HepG2 (cell line): ENCODE results near the gene DYNC1LI2. TPM values are rescaled to one million over a fixed set of nuclear protein-coding genes. Genes with fewer than 3 reads are reported as not detected.

Source experiments
- ATAC-seq: fragments of 200-7000 bp; cut with Tn5 transposase; 3 replicates; pipeline ENCODE4 v1.9.1; 2020; ENCODE audit warnings: mild to moderate bottlenecking, moderate library complexity
- BruUV-seq: library from RNA; stranded (reverse); fragments of 400-500 nt; replicated peaks from 2 replicates; lab custom pipeline; 2021; lab: Mats Ljungman, UMichigan
- CTCF ChIA-PET: fragments of 300-600 bp; formaldehyde crosslinking; extraction: SDS; loops from one replicate; lab custom pipeline; 2021; ENCODE audit warnings: low total read pairs, inconsistent platforms, low intra/inter-chr PET ratio; lab: Yijun Ruan, JAX
- POLR2A ChIA-PET: fragments of 350-600 bp; sonication (Branson Sonifier 250); formaldehyde crosslinking; loops from one replicate; lab custom pipeline; 2020; ENCODE audit warnings: antibody characterized with exemption, inconsistent platforms; lab: Yijun Ruan, JAX
- DNase-seq: peaks from one replicate; pipeline ENCODE4 v3.0.0-alpha.2; 2015; ENCODE audit warnings: low spot score
- FAIRE-seq: peaks from 3 replicates; lab custom pipeline; 2011; peaks lifted over from hg19 to GRCh38; lab: Jason Lieb, UNC
- H2AFZ ChIP-seq: one replicate; pipeline ENCODE4 v1.6.1; 2011; ENCODE audit warnings: low read length, inconsistent platforms
- H3K27ac ChIP-seq: fragments of 300-600 bp; 3 replicates; pipeline ENCODE4 v1.8.0; 2011; ENCODE audit warnings: mixed run types, mild to moderate bottlenecking, mixed read lengths, low read length, inconsistent platforms; ENCODE audit not compliant: insufficient read depth; ENCODE audit errors: extremely low read length
- H3K27me3 ChIP-seq, 2 experiments: fragments of 200-600 bp in 1 of 2; 2 replicates in 1 of 2; 3 replicates in 1 of 2; pipeline versions ENCODE4 v1.6.0 to v1.8.0; 2011; ENCODE audit warnings: low read length in 2 of 2, mild to moderate bottlenecking in 2 of 2, moderate library complexity in 2 of 2, inconsistent platforms in 1 of 2; ENCODE audit not compliant: insufficient read depth in 2 of 2, control insufficient read depth in 1 of 2
- H3K36me3 ChIP-seq, 2 experiments: fragments of 200-600 bp in 1 of 2; replicated peaks in 1 of 2; 2 replicates in 1 of 2; 3 replicates in 1 of 2; pipeline versions ENCODE4 v1.5.1 to v1.8.0; 2011; ENCODE audit warnings: low read length in 2 of 2, inconsistent platforms in 1 of 2; ENCODE audit not compliant: insufficient read depth in 2 of 2, control insufficient read depth in 1 of 2
- H3K4me1 ChIP-seq: 2 replicates; pipeline ENCODE4 v1.5.1; 2012; ENCODE audit warnings: low read length, inconsistent platforms; ENCODE audit not compliant: insufficient read depth
- H3K4me2 ChIP-seq: 2 replicates; pipeline ENCODE4 v1.6.0; 2011; ENCODE audit warnings: low read depth, low read length, inconsistent platforms
- H3K4me3 ChIP-seq, 3 experiments: fragments of 200-600 bp in 1 of 3; sonication (generic), shearing (Covaris generic) in 1 of 3; replicated peaks in 1 of 3; 2 replicates each; pipeline ENCODE4 v1.5.1; 2011 to 2016; ENCODE audit warnings: low read length in 3 of 3, inconsistent platforms in 2 of 3, low read depth in 2 of 3, mild to moderate bottlenecking in 2 of 3, control low read depth in 1 of 3, mixed read lengths in 1 of 3; ENCODE audit not compliant: insufficient read depth in 1 of 3
- H3K79me2 ChIP-seq: one replicate; pipeline ENCODE4 v1.6.1; 2011; ENCODE audit warnings: low read length, inconsistent platforms; ENCODE audit not compliant: insufficient read depth
- H3K9ac ChIP-seq: 2 replicates; pipeline ENCODE4 v1.6.0; 2011; ENCODE audit warnings: mild to moderate bottlenecking, low read depth, low read length, inconsistent platforms; ENCODE audit not compliant: insufficient read depth
- H3K9me3 ChIP-seq: 2 replicates; pipeline ENCODE4 v1.5.1; 2012; ENCODE audit warnings: mild to moderate bottlenecking, low read length
- H4K20me1 ChIP-seq: 2 replicates; pipeline ENCODE4 v1.6.0; 2011; ENCODE audit warnings: inconsistent platforms, mild to moderate bottlenecking, low read length, moderate library complexity; ENCODE audit not compliant: insufficient read depth
- ATF4 ChIP-seq, 2 experiments: fragments of 450-650 bp in 1 of 2; sonication (generic) in 1 of 2; formaldehyde crosslinking; IDR thresholded peaks; 2 replicates each; pipeline versions ENCODE4 v1.5.0 to v1.8.0; 2020 to 2022; ENCODE audit warnings: mild to moderate bottlenecking in 1 of 2, missing genetic modification reagents in 1 of 2
- DDIT3 ChIP-seq: sonication (generic); formaldehyde crosslinking; IDR thresholded peaks from 2 replicates; pipeline ENCODE4 v1.4.0; 2020; ENCODE audit warnings: mild to moderate bottlenecking, missing genetic modification reagents
- E2F2 ChIP-seq: sonication (generic); formaldehyde crosslinking; IDR thresholded peaks from 2 replicates; pipeline ENCODE4 v1.4.0; 2020; ENCODE audit warnings: missing genetic modification reagents, borderline replicate concordance
- FOSL2 ChIP-seq: sonication (generic); formaldehyde crosslinking; IDR thresholded peaks from 2 replicates; pipeline ENCODE4 v1.4.0; 2020; ENCODE audit warnings: missing genetic modification reagents
- GLMP ChIP-seq: sonication (generic); formaldehyde crosslinking; IDR thresholded peaks from 2 replicates; pipeline ENCODE4 v1.9.0; 2021; ENCODE audit warnings: missing genetic modification reagents, mild to moderate bottlenecking, borderline replicate concordance
- HNF4G ChIP-seq, 2 experiments: sonication (generic) in 1 of 2; formaldehyde crosslinking in 1 of 2; IDR thresholded peaks; 2 replicates each; pipeline versions ENCODE4 v1.4.0 to v1.6.1; 2011 to 2020; ENCODE audit warnings: borderline replicate concordance in 2 of 2, low read depth in 2 of 2, mild to moderate bottlenecking in 2 of 2, low read length in 1 of 2, missing genetic modification reagents in 1 of 2, moderate library complexity in 1 of 2
- HOXA5 ChIP-seq: sonication (generic); formaldehyde crosslinking; IDR thresholded peaks from 2 replicates; pipeline ENCODE4 v1.4.0; 2020; ENCODE audit warnings: missing genetic modification reagents
- NR1H2 ChIP-seq: sonication (generic); formaldehyde crosslinking; IDR thresholded peaks from 2 replicates; pipeline ENCODE4 v1.8.1; 2022; ENCODE audit warnings: low read depth, missing genetic modification reagents, borderline replicate concordance
- PATZ1 ChIP-seq: sonication (generic); formaldehyde crosslinking; IDR thresholded peaks from 2 replicates; pipeline ENCODE4 v1.4.0; 2020; ENCODE audit warnings: missing genetic modification reagents
- PPARG ChIP-seq: conservative IDR thresholded peaks from 2 replicates; pipeline ENCODE4 v1.6.1; 2016; ENCODE audit warnings: missing biosample characterization, missing genetic modification reagents
- REL ChIP-seq: sonication (generic); formaldehyde crosslinking; conservative IDR thresholded peaks from 2 replicates; pipeline ENCODE4 v1.8.0; 2022; ENCODE audit warnings: mild to moderate bottlenecking, missing genetic modification reagents, moderate library complexity
- ZNF232 ChIP-seq: sonication (generic); formaldehyde crosslinking; IDR thresholded peaks from 2 replicates; pipeline ENCODE4 v1.4.0; 2020; ENCODE audit warnings: missing genetic modification reagents, borderline replicate concordance
- ZNF512B ChIP-seq: sonication (generic); formaldehyde crosslinking; IDR thresholded peaks from 2 replicates; pipeline ENCODE4 v1.5.1; 2020; ENCODE audit warnings: missing genetic modification reagents, mild to moderate bottlenecking, borderline replicate concordance
- ZNF788 ChIP-seq: sonication (generic); formaldehyde crosslinking; IDR thresholded peaks from 2 replicates; pipeline ENCODE4 v1.5.0; 2020; ENCODE audit warnings: mild to moderate bottlenecking, missing genetic modification reagents, borderline replicate concordance
- ZNF878 ChIP-seq: sonication (generic); formaldehyde crosslinking; IDR thresholded peaks from 2 replicates; pipeline ENCODE4 v1.8.1; 2023; ENCODE audit warnings: mild to moderate bottlenecking, missing genetic modification reagents, moderate library complexity
- WGBS: methylation state at CpG from one replicate; pipeline ENCODE4 v1.1.6; 2017; ENCODE audit warnings: low lambda C conversion rate; 5-methylcytosine and 5-hydroxymethylcytosine counted together
- in situ Hi-C: cut with HindIII; loops from 2 replicates; pipeline ENCODE4 v1.10.0; 2017; ENCODE audit warnings: low pct_unique_long_range_greater_than_20kb; ENCODE audit not compliant: extremely low pct_ligation_motif_present
- intact Hi-C: fragments of 100-400 bp; cut with micrococcal nuclease; formaldehyde crosslinking; loops from one replicate; pipeline ENCODE4 v1.10.0; 2022; ENCODE audit not compliant: unreplicated experiment
- polyA plus RNA-seq, 8 experiments: library from polyadenylated mRNA; depleted of rRNA in 3 of 8; stranded (reverse) in 7 of 8; unstranded in 1 of 8; fragments of >200 nt; fragmentation: Illumina TruSeq in 4 of 8; extraction: Trizol in 4 of 8; gene quantifications; 2 replicates each; pipeline versions ENCODE4 v1.2.1 to v1.2.3, GENCODE V29; 2011 to 2016; ENCODE audit warnings: low read depth in 4 of 8, missing spikeins in 1 of 8, mixed read lengths in 1 of 8; ENCODE audit not compliant: insufficient read depth in 1 of 8
- total RNA-seq, 5 experiments: library from RNA; depleted of rRNA; stranded (reverse); fragments of >200 nt; fragmentation: Illumina TruSeq; extraction: Trizol; gene quantifications; 2 replicates each; pipeline ENCODE4 v1.2.3, GENCODE V29; 2016; ENCODE audit warnings: low read depth in 1 of 5

DYNC1LI2 gene
- total and polyA plus RNA-seq, 2 of the 13 experiments (the other 11 are each of a cell fraction or from before 2014, with no cell fraction given): 65.5 to 135 TPM

GRCh38 chr16:66682271-66682670, 69.1 kb downstream of the DYNC1LI2 start:
- peaks cover 21% of the 10 kb centered on the region for H3K4me1 ChIP-seq
- intact Hi-C loops (no loop called here), in situ Hi-C loops (no loop called here)
- CTCF ChIA-PET: no interaction called here
- H3K36me3 ChIP-seq: peaks cover 0 to 4% of the 10 kb centered on the region in 2 experiments; a peak in 2 of 5 replicates
- POLR2A ChIA-PET: no interaction called here
- DNase-seq (no peak), ATAC-seq (no peak), FAIRE-seq (no peak)
- H3K27ac ChIP-seq: no peak overlapping the region
- H3K9ac ChIP-seq: no peak overlapping the region
- H3K79me2 ChIP-seq: no peaks in the 10 kb centered on the region
- BruUV-seq: no TSS peak
- no peaks in the 10 kb centered on the region for H3K27me3 ChIP-seq
- H3K4me2 ChIP-seq: no peak overlapping the region
- no peak overlapping the region for H2AFZ ChIP-seq
- no peak overlapping the region for H3K4me3 ChIP-seq
- no peaks in the 10 kb centered on the region for H4K20me1 ChIP-seq
- no peaks in the 10 kb centered on the region for H3K9me3 ChIP-seq
- 98% methylated on average over 1 of the region's 1 CpG for WGBS
- TF ChIP-seq FOSL2 (CRISPR knock-in tag) (no peak), REL (no peak), HOXA5 (no peak), HNF4G (IDR thresholded peaks at IDR 0.05; ENCODE audit: borderline replicate concordance, low read depth, low read length) (no peak), HNF4G (CRISPR knock-in tag; IDR thresholded peaks at IDR 0.05; ENCODE audit: borderline replicate concordance, low read depth) (no peak), GLMP (CRISPR knock-in tag) (no peak), ZNF878 (CRISPR knock-in tag) (no peak), DDIT3 (no peak), ZNF512B (CRISPR knock-in tag) (no peak), ATF4 (CRISPR knock-in tag; IDR thresholded peaks at IDR 0.05) (no peak), E2F2 (CRISPR knock-in tag) (no peak), PATZ1 (CRISPR knock-in tag) (no peak), ZNF788 (CRISPR knock-in tag) (no peak), NR1H2 (no peak), ZNF232 (CRISPR knock-in tag) (no peak), PPARG (CRISPR knock-in tag) (no peak)
